Omental fat pad (tissue), 4 donors: ENCODE data around the gene ADD3. TPM values are rescaled to one million over a fixed set of nuclear protein-coding genes. Genes with fewer than 3 reads are reported as not detected.

Experiments used
- ATAC-seq: fragments of 150-250 bp; one replicate; pipeline ENCODE4 v1.9.1; 2016; ENCODE audit warnings: mild to moderate bottlenecking, moderate library complexity; ENCODE audit not compliant: low FRiP score
- DNase-seq: peaks from one replicate; pipeline ENCODE4 v3.0.0-alpha.2; 2019; ENCODE audit warnings: low spot score
- total RNA-seq, 4 donors: library from RNA; depleted of rRNA; stranded (reverse); fragments of >200 nt; gene quantifications; one replicate each; pipeline ENCODE4 v1.1.0, GENCODE V29; 2016
- TF ChIP-seq, protein P1 (sequence below), 3 donors: fragments of 450-650 bp; IDR thresholded peaks; one replicate each; pipeline ENCODE4 v1.5.1; 2016 to 2017; ENCODE audit warnings: antibody characterized with exemption in 3 of 3, mild to moderate bottlenecking in 3 of 3, moderate library complexity in 2 of 3

The ADD3 gene
- total RNA-seq, 4 donors from 2014 or later: 85.4 to 647 (median 252) TPM

DNA sequence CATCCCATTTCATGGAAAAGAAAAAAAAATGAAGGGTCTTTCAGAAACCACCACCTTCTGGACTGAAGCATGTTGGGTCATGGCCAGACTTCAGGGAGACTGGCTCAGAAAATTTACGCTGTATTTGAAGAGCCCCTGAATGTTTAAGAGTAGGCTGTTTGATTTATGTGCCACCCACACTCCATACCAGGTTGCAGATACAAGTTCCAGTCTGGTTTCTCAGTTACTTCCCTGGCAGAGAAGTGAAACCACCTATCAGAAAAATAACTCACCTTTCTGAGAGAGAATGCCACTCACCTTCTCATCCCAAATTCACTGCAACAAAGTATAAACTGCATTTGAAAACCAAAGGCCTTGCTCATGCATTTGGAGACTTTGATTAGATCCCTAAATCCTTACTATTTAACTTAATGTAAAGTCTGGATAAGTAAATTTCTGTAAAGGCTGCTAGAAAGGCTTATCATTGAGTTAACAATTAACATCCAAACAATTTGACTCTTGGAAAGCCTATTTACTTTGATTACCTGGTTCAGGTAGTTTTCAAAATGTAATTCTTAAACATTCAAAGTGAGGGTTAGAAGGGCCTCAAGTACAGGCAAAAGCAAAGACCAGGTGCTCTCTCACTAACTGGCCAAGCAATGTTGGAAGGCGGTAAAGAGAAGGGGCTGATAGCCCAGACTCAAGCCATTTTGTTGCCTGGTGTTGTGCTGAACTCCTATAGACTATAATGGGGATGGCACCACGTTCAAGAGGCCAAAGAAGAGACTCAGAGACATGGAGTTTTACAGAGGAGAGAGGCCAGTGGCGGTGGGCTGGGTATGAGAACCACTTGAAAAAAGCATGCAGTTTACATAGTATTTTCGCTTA lies 12.8 kb upstream of the ADD3 start:
- no peak for ATAC-seq
- TF ChIP-seq, protein P1, sequence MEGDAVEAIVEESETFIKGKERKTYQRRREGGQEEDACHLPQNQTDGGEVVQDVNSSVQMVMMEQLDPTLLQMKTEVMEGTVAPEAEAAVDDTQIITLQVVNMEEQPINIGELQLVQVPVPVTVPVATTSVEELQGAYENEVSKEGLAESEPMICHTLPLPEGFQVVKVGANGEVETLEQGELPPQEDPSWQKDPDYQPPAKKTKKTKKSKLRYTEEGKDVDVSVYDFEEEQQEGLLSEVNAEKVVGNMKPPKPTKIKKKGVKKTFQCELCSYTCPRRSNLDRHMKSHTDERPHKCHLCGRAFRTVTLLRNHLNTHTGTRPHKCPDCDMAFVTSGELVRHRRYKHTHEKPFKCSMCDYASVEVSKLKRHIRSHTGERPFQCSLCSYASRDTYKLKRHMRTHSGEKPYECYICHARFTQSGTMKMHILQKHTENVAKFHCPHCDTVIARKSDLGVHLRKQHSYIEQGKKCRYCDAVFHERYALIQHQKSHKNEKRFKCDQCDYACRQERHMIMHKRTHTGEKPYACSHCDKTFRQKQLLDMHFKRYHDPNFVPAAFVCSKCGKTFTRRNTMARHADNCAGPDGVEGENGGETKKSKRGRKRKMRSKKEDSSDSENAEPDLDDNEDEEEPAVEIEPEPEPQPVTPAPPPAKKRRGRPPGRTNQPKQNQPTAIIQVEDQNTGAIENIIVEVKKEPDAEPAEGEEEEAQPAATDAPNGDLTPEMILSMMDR (IDR thresholded peaks at IDR 0.05): no peak

DNA sequence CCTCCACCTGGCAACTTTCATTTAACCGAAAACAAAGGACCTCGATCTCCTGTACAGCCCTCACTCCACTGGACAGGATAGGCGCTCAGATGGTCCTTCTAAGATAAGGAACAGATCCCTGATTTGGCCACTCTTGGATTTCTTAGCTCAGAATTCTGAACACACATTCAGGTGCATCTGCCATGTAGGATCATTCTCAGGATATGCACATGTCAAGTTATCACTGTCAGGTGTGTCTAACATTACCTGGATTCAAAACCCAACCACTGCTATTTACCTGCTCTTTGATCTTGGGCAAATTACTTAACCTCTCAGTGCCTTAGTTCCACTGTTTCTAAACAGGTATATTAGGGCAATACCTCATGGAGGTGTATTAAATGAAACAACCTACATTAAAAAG lies 12.2 kb upstream of the ADD3 start:
- no peak for ATAC-seq
- DNase-seq: no peak
- TF ChIP-seq, protein P1 (IDR thresholded peaks at IDR 0.05): no peak

More for the DNA sequence above, 12.8 kb upstream of the ADD3 start:
- no peak for DNase-seq

DNA sequence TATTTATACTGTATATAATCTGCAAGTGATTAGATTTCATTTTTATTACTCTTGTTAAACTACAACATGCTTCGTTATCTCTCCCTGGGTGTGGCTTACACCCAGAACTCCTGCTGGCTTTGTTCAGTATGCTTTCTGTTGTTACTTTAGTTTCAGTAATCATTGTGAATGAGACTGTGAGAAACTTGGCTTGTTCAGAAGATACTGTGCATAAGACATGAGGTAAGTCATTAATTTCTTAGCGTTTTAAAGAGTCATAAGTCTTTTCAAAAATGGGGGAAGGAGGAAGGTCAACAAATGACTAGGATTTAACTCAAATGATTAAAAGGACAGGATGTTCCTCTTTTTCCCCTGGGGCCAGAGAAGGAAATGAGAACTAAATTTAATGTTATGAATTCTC lies 11.6 kb upstream of the ADD3 start:
- TF ChIP-seq, protein P1 (IDR thresholded peaks at IDR 0.05): no peak
- no peak for DNase-seq
- ATAC-seq: peak; percentile 54

DNA sequence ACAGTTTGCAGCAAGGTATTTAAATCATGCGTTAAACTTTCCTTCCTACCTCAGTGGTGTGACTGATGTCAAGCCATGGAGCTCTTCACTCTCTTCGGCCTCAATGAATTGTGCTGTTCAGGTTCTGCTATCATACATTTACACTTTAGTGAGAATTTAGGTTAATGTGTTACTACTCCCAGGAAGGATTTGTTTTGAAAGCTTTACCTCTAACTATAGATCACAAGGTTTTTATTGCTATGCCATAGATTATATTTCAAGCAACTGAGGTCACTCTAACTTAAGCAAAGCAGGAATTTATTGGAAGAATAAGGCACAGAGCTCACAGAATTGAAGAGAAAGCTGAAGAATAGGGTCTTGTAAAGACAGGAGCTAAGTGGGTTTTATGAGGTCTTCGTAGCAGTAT lies 11.0 kb upstream of the ADD3 start:
- TF ChIP-seq, protein P1 (IDR thresholded peaks at IDR 0.05): no peak
- ATAC-seq (no peak), DNase-seq (no peak)

DNA sequence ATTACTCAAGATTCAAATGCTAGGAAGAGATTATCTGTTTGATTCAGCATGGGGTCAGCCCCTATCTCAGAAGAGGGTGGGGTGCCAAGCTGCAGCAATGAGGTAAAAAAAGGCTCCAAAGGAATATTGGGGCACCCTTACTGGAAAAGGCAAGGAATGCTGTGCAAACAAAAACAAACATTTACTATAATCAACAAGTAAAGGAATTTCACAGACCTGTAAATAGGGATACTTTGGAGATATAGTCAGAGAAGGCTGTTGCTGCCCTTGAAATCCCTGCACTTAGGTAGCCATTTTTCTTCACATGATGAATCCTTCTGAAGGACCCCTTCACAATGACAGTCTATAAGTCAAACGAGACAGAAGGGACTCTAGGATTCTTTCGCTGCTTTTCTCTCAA lies 10.6 kb upstream of the ADD3 start:
- ATAC-seq: no peak
- DNase-seq: no peak
- TF ChIP-seq, protein P1 (IDR thresholded peaks at IDR 0.05): no peak

DNA sequence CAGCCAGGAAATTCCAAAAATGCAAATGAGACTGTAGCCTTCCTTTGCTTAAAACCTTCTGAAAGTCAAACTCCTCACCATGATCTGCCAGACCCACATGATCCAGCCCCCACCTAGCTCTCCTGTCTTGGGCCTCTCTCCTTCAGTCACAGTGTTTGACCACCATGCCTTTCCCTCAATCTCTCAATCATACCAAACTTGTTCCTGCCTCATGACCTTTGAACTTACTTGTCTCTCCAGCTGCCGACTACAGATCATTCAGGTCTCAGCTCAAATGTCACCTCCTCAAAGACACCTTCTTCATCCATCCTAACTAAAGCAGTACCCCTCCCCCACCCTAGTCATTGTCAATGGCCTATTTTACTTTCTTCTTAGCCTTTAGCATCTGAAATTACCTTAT lies 9.3 kb upstream of the ADD3 start:
- ATAC-seq (no peak), DNase-seq (no peak)
- TF ChIP-seq, protein P1 (IDR thresholded peaks at IDR 0.05): no peak
